Measurements from ENCODE around the gene KLHL21. TPM values are rescaled to one million over a fixed set of nuclear protein-coding genes. Genes with fewer than 3 reads are reported as not detected.

The KLHL21 gene
- total RNA-seq, 1 donor from 2014 or later = 31.4 TPM

DNA sequence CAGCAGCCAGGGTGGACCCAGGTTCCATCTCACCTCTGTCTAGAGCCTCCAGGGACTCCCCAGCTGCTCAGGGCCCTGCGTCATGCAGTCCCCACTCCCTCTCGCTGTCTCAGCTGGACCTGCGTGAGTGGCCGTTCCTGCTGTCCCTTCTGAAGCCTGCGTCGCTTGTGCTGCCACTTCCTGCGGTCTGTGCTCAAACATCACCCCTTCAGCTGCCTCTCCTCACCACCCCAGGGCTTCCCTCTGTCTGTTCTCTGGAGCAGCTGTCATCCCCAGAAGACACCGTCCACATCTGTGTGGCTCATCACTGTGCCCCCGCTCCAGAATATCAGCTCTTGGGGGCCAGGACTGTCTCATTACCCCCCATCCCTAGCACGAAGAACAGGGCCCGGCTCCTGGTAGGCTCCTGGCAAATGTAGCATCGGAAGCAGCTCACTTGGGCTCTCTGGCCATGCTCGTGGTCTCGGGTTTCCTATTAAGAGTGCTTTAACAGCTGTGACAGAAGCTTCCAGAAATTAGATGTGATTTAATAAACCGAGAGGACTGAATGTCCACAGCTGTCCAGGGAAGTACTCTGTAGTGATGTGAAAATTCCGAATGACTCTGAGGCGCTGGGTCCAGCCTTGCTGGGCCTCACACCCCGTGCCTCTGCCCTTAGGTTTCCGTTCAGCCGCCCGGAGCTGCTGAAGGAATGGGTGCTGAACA, 25.3 kb upstream of the KLHL21 start:
- intact Hi-C loops (cut with DNase I) = no loop called here
- ATAC-seq = no peak
- no peak for DNase-seq (ENCODE audit: low spot score)

DNA sequence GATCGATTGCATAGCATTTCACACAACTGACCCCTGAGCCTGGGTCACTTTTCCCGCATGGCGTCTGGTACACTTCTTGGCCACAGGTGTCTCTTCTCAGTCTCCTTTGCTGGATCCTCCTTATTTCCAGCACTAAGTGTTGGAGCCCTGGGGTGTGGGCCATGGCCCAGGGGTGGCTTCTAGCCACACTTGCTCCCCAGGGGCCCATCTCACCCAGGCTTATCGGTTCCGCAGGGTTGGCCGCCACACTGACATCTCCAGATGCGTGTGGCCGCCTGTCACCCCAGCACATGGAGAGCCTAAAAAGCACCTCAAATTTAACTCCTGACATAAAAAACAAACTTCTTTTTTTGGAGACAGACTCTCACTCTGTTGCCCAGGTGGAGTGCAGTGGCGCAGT, 24.4 kb upstream of the KLHL21 start:
- ATAC-seq (no peak), DNase-seq (ENCODE audit: low spot score) (no peak)
- intact Hi-C loops (cut with DNase I) = no loop called here

GRCh38 chr1:6625584-6626149, 23.0 kb upstream of the KLHL21 start:
- ATAC-seq (peak; percentile 3), DNase-seq (ENCODE audit: low spot score) (peak; percentile 65)
- intact Hi-C loops (cut with DNase I) = no loop called here

- peak; percentile 93 for ATAC-seq
- DNase-seq (ENCODE audit: low spot score) = peak; percentile 92
- intact Hi-C loops (cut with DNase I) = no loop called here
Measured at GRCh38 chr1:6624710-6625583, 22.3 kb upstream of the KLHL21 start, which contains the start of gene THAP3. Gene THAP3 (plus strand): TSS chr1:6624868. CDS start chr1:6625219, 351 bp downstream.

DNA sequence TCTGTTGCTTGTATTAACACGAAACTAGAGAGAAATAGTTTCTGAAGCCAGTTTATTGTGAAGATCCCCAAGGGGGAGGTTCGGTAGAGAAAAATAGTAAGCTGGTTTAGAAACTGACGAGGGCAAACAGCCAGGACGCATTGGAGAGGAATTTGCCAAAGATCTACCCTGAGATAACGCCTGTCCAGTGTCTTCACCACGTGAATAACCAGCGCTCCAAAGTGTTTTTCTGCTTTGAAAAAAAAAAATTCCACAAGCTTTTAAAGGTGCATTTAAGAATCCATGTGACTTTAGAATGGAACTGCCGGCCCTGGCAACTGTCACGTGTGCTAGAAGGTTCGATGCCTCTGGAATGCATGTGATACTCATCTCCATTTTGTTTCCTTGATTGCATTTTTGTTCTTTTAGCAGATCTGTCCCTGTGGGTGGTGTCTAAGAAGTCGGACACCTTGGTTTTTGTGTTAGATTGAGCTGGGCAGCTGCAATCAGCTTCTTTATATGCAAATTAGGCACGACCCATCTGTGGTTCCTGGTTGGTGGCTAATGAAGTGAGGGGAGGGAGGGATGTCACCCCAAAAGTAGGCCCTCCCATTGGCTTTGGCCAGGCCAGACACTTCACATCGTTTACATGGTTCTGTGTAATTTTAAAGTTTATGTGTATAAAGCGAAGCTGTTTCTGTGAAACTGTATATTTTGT, 20.7 kb upstream of the KLHL21 start:
- ATAC-seq = no peak
- no peak for DNase-seq (ENCODE audit: low spot score)
- intact Hi-C loops (cut with DNase I) = no loop called here

GRCh38 chr1:6622396-6623152, 19.9 kb upstream of the KLHL21 start:
- ATAC-seq (no peak), DNase-seq (ENCODE audit: low spot score) (no peak)
- intact Hi-C loops (cut with DNase I) = no loop called here

GRCh38 chr1:6621429-6622391, 19.0 kb upstream of the KLHL21 start:
- no peak for ATAC-seq
- intact Hi-C loops (cut with DNase I) = no loop called here

GRCh38 chr1:6619045-6619444, 16.4 kb upstream of the KLHL21 start:
- intact Hi-C loops (cut with DNase I) = no loop called here
- no peak for ATAC-seq
- DNase-seq (ENCODE audit: low spot score) = no peak

More at GRCh38 chr1:6621429-6622391, 19.0 kb upstream of the KLHL21 start:
- no peak for DNase-seq (ENCODE audit: low spot score)

DNA sequence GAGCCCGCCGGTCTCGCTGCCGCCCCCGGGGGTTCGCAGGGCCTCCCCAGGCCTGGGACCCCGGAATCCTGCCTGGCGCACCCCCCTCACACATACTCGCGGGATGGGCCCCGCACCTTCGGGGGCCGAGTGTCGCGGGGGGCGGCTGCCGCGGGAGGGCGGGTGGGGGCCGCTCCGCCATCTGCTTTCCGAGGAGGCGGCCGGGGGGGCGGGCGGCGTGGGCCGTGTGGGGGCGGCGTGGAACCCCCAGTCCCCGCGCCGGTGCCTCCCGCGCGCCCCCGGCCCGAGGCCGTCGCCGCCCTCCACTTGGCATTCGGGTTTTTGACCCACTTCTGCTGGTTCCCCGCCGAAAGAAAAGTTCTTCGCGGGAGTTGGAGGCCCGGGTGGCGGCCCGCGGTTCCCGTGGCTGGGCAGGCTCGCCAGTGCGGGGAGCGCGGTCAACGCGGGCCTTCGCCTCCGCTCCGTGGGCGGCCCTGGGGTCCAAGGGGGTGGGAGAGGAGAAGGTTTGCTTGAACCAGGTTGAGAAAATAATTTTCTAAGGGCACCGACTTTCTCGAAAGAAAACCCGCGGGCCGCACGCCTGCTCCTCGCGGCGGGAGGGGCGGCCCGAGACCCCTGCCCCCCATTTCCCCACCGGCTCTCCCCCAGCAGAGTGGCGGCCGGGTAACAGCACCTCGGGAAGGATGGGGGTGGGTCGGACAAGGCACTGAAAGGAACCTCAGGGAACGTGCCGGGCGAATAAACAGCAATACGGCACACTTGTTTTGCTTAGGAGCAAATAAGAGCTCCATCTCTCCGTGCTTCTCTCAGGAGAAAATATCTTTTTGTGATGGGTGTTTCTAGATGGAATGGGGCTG, 12.5 kb upstream of the KLHL21 start:
- DNase-seq (ENCODE audit: low spot score) = peak; percentile 70
- intact Hi-C loops (cut with DNase I) = no loop called here
- ATAC-seq = no peak

DNA sequence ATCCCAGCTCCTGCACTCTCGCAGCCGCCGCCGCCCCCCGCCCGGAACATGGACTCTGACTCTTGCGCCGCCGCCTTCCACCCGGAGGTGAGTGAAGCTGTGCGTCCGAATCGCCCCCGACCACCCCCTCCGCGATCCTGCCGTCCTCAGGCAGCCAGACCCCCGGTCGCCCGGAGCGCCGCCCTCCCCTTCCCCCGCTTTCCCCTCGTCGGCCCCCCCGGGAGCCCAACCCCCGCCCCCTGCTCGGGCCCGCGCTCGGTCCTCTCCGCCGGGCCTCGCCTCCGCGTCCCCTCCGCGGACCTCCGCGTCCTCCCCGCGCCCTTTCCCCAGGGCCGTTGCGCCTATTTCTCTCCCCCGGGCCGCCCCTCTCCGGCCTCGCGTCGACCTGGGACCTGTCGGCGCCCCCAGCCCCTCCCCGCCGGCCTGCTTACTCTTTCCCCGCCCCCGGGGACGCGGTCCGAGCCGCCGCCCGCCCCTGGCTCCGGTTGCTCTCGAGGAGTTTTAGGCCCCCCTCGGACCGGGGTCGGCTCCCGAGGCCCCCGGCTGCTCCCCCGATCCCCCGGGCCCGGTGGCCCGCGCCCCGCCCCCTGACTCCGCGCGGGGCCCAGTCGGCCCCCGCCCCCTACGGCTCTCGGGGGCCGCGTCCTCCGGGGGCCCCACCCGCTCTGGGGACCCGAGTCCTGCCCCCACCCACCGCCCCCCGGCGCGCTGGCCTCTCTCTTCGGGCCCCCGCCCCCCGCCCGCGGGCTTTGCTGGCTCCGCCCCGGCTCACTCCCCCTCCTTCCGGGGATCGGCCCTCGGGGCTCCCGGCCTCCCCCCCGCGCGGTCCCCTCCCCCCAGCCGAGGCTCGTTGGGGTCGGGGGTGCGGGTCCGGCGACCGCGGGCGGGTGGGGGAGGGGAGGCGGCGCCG, 11.6 kb upstream of the KLHL21 start:
- intact Hi-C loops (cut with DNase I) = no loop called here
- ATAC-seq = no peak
- DNase-seq (ENCODE audit: low spot score) = peak; percentile 84

DNA sequence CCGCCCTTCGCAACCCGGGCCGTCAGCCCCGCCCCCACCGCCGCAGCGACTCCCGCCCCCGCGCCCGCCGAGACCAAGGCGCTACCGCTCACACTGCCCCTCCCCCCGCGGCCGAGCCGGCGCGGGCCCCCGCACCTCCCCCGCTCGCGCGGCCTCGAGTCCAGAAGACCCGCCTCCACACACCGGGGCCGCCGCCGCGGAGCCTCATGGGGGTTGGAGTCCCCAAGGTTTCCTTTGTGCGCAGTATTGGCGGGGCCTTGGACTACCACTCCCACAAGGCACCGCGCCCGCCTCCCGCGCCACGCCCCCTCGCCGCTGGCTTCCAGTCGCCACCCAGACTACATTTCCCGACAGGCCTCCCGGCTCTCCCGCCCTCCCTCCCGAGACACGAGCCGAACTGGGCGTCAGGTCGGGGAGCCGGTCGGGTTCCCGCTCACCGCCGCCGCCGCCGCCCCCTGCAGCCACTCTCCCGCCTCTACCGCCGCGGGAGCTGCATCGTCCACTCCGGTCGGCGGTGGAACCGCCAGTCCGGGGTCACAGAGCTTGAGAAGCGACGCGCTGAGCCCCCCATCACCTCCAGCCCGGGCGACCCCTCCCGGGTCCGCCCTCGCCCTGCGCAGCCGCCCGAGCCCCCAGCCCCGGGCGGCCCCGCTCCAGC, 10.8 kb upstream of the KLHL21 start, which contains the start of gene PHF13:
Gene PHF13, plus strand, starts transcription at position 371 of the 658 bp plus-strand sequence. CDS start 336 bp downstream, outside the sequence.
- DNase-seq (ENCODE audit: low spot score) (peak; percentile 100), ATAC-seq (peak; percentile 99)
- intact Hi-C loops (cut with DNase I) = no loop called here

DNA sequence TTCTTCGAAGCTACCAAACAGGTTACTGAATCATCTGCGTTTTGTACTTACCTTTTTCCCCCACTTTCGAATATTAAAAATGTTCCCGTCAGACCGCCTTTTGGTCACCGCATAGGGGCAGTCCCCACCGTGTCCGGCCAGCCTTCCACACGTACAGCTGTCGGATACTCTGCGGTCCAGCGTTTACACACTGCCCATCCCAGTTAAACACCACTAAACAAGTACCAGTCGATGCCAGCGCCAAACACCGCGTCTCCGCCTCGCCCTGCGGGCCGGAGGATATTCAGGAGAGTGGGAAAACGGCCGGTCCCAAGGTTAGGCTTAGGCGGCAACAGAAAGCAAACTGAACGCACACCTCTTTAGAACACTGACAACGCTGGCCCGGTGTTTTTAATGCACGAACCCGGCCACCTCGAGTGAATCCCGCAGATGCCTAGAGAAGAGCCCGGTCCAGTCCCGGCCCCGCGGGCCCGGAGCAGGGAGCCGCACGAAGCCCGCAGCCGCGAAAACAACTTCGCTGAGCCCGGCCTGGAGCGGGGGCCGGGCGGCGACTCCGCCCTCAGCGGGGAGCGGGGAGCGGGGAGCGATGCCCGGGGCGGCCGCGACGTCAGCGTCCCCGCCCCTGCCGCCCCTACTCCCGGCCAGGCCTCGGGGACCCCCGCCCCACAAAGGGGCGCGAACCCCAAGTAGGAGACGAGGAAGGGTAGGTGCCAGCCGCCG, 10.1 kb upstream of the KLHL21 start:
- DNase-seq (ENCODE audit: low spot score) (peak; percentile 75), ATAC-seq (peak; percentile 62)
- intact Hi-C loops (cut with DNase I) = no loop called here

DNA sequence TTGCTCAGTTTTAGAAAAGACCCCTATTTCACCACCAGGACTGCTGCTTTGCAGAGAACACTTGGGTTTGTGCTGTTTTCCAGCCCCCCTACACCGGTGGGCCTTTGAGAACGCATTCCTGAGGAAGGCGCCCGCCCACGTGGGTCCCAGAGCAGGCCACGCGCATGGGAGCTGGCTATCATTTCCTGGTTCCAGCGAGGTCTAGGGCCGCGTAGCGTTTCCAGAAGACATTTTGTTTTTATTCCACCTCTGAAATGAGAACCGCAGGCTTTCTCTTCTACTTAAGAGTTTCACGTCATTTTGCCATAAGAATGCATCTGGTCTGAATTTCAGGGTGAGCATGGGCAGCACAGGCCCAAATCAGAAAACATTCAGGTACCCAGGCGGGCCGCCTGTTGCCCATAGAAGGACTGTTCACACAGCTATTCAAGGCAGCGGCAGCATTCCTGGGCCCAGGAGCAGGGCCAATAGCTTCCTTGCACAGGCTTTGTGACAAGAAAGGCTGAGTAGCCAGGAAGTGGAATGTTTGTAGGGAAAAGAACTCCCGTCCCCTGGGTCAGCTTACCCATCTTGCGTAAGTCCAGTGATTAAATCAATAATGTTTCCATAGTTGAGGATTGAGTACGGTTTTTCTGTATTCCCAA, 1.4 kb upstream of the KLHL21 start:
- intact Hi-C loops (cut with DNase I) = no loop called here
- peak; percentile 66 for ATAC-seq
- peak; percentile 85 for DNase-seq (ENCODE audit: low spot score)

Data from sciatic nerve (tissue), 2 donors.